WTC11 (cell line): ENCODE data around the gene PCYOX1L.

ENCODE experiments used
- NR3C1 ChIP-seq: sonication (generic); formaldehyde crosslinking; conservative IDR thresholded peaks from 2 replicates; pipeline ENCODE4 v1.8.1; 2023; ENCODE audit warnings: low read depth, mild to moderate bottlenecking, missing genetic modification reagents
- TEAD4 ChIP-seq: sonication (generic); formaldehyde crosslinking; IDR thresholded peaks from 2 replicates; pipeline ENCODE4 v1.8.0; 2022; ENCODE audit warnings: mild to moderate bottlenecking, missing genetic modification reagents
- TF ChIP-seq, protein P1 (sequence below): fragments of 200-600 bp; IDR thresholded peaks from 2 replicates; pipeline ENCODE4 v1.8.0; 2022; ENCODE audit warnings: antibody characterized with exemption

DNA sequence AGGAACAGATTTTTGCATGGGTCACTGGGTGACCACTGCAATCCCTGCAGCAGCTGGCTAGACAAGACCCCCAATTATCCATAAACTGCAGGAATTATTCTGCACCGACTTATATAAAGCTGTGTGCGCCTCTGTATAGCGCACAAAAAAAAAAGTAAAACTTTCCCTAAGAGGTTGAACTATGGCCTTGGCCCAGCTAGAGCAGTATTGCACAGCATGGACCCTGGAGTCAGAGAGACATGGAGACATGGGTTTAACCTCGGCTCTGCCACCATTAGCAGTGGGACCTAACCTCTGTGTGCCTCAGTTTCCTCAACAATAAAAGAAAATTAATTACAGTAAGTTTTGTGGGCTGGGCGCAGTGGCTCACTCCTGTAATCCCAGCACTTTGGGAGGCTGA lies 29.7 kb upstream of the PCYOX1L start:
- TF ChIP-seq, protein P1, sequence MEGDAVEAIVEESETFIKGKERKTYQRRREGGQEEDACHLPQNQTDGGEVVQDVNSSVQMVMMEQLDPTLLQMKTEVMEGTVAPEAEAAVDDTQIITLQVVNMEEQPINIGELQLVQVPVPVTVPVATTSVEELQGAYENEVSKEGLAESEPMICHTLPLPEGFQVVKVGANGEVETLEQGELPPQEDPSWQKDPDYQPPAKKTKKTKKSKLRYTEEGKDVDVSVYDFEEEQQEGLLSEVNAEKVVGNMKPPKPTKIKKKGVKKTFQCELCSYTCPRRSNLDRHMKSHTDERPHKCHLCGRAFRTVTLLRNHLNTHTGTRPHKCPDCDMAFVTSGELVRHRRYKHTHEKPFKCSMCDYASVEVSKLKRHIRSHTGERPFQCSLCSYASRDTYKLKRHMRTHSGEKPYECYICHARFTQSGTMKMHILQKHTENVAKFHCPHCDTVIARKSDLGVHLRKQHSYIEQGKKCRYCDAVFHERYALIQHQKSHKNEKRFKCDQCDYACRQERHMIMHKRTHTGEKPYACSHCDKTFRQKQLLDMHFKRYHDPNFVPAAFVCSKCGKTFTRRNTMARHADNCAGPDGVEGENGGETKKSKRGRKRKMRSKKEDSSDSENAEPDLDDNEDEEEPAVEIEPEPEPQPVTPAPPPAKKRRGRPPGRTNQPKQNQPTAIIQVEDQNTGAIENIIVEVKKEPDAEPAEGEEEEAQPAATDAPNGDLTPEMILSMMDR: no peak
- TF ChIP-seq TEAD4: no peak
- TF ChIP-seq NR3C1: no peak
